Tibial nerve (tissue), 4 donors: ENCODE data around the gene TSPAN16.

Source experiments
- EP300 ChIP-seq, 2 donors: sonication (generic); formaldehyde crosslinking; IDR thresholded peaks; one replicate each; pipeline ENCODE4 v1.6.1; 2017; ENCODE audit warnings: antibody characterized with exemption in 2 of 2, mild to moderate bottlenecking in 1 of 2
- POLR2A ChIP-seq, 2 donors: fragments of 450-650 bp; IDR thresholded peaks; one replicate each; pipeline ENCODE4 v1.6.1; 2017; ENCODE audit warnings: antibody characterized with exemption in 2 of 2, mild to moderate bottlenecking in 2 of 2, moderate library complexity in 2 of 2
- TF ChIP-seq, protein P1 (sequence below), 5 experiments: fragments of 200-600 bp in 3 of 5; fragments of 450-650 bp in 2 of 5; sonication (generic) in 3 of 5; IDR thresholded peaks; one replicate each; pipeline ENCODE4 v1.5.1; 2016 to 2019; ENCODE audit warnings: antibody characterized with exemption in 5 of 5, mild to moderate bottlenecking in 3 of 5, moderate library complexity in 2 of 5

DNA sequence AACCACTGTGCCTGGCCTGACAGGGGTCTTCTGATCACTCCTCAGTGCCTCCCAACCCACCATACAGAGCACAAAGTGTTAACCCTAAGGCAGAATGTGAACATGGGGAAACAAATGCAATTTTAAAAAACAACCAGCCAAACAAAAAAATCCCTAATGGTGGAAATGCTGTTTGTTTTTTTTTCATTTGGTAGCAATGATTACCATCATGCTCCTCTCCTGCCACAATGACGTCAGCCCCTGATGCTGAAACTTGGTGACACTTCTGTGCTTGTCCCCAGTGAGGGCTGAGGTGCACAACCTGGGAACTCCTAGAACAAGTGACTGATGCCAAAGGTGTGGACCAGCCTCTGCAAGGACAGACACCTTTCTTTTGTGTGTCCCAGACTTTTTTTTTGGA lies 4.0 kb upstream of the TSPAN16 start:
- TF ChIP-seq, protein P1, sequence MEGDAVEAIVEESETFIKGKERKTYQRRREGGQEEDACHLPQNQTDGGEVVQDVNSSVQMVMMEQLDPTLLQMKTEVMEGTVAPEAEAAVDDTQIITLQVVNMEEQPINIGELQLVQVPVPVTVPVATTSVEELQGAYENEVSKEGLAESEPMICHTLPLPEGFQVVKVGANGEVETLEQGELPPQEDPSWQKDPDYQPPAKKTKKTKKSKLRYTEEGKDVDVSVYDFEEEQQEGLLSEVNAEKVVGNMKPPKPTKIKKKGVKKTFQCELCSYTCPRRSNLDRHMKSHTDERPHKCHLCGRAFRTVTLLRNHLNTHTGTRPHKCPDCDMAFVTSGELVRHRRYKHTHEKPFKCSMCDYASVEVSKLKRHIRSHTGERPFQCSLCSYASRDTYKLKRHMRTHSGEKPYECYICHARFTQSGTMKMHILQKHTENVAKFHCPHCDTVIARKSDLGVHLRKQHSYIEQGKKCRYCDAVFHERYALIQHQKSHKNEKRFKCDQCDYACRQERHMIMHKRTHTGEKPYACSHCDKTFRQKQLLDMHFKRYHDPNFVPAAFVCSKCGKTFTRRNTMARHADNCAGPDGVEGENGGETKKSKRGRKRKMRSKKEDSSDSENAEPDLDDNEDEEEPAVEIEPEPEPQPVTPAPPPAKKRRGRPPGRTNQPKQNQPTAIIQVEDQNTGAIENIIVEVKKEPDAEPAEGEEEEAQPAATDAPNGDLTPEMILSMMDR (IDR thresholded peaks at IDR 0.05), result no peak
- TF ChIP-seq POLR2A (IDR thresholded peaks at IDR 0.05) (no peak), EP300 (IDR thresholded peaks at IDR 0.05) (no peak)
